Adrenal gland (tissue), 19 donors: ENCODE results near the gene PLK1. TPM values are rescaled to one million over a fixed set of nuclear protein-coding genes. Genes with fewer than 3 reads are reported as not detected.
A peak's percentile ranks its signal among the peaks of the same experiment; 100 is the strongest.
"Not testable (repeated sequence)": the region's sequence is repeated elsewhere in the genome, so short reads cannot be mapped to it uniquely, and the experiment has no call there.

Source experiments
- DNase-seq, 7 donors: peaks; one replicate each; pipeline ENCODE4 v3.0.0-alpha.2; 2019 to 2020
- H3K27ac ChIP-seq, 5 donors: fragments of 200-600 bp; sonication (generic) in 4 of 5; 1 replicate in 3 of 5; 2 replicates in 2 of 5; pipeline versions ENCODE4 v1.5.1 to v1.8.0; 2016 to 2020; ENCODE audit warnings: mild to moderate bottlenecking in 1 of 5
- H3K27me3 ChIP-seq: fragments of 200-600 bp; 2 replicates; pipeline ENCODE4 v1.8.0; 2021
- H3K36me3 ChIP-seq, 2 donors: fragments of 200-600 bp; replicated peaks in 1 of 2; 1 replicate in 1 of 2; 2 replicates in 1 of 2; pipeline versions ENCODE4 v1.5.1 to v1.8.0; 2018 to 2022
- H3K4me1 ChIP-seq, 2 donors: fragments of 200-600 bp; replicated peaks in 1 of 2; 1 replicate in 1 of 2; 2 replicates in 1 of 2; pipeline versions ENCODE4 v1.5.1 to v1.8.0; 2018 to 2021
- H3K4me3 ChIP-seq, 4 donors: fragments of 200-600 bp; sonication (generic) in 3 of 4; one replicate each; pipeline ENCODE4 v1.5.1; 2016 to 2018
- H3K9me3 ChIP-seq, 3 donors: fragments of 200-600 bp; sonication (generic) in 1 of 3; replicated peaks in 1 of 3; 1 replicate in 2 of 3; 2 replicates in 1 of 3; pipeline versions ENCODE4 v1.5.1 to v1.8.0; 2016 to 2021
- POLR2A ChIP-seq, 2 donors: fragments of 450-650 bp; IDR thresholded peaks; one replicate each; pipeline ENCODE4 v1.6.1; 2017; ENCODE audit warnings: antibody characterized with exemption in 2 of 2, mild to moderate bottlenecking in 2 of 2, moderate library complexity in 1 of 2
- WGBS, 4 donors: extraction: QIAGEN DNeasy Blood & Tissue Kit in 2 of 4; methylation state at CpG; one replicate each; pipeline versions ENCODE4 v1.1.5 to v1.1.7; 2013 to 2017; 5-methylcytosine and 5-hydroxymethylcytosine counted together
- intact Hi-C, 2 donors: fragments of 100-400 bp; cut with DNase I; formaldehyde crosslinking; loops; one replicate each; pipeline versions ENCODE4 v1.14.1 to v1.15.0; 2022 to 2023
- long read RNA-seq, 10 donors: library from polyadenylated mRNA in 3 of 10; unstranded in 2 of 10; stranded (forward) in 1 of 10; transcript quantifications; one replicate each; pipeline ENCODE4 v2.0.0 and lab custom pipeline, GENCODE V29; 2021 to 2026
- polyA plus RNA-seq, 3 donors: library from polyadenylated mRNA; stranded (reverse); fragments of 200-250 nt in 2 of 3; fragments of 350-450 nt in 1 of 3; fragmentation: Illumina TruSeq in 1 of 3; extraction: RNeasy Lipid Tissue Mini Kit (QIAGEN cat#74804) in 1 of 3; gene quantifications; one replicate each; pipeline ENCODE4 v1.2.3, GENCODE V29; 2013 to 2014
- total RNA-seq, 9 donors: library from RNA; depleted of rRNA in 4 of 9; stranded (reverse); fragments of >200 nt in 4 of 9; fragments of 120-200 nt in 1 of 9; fragmentation: NEBNext Ultra II Directional in 1 of 9; extraction: Animal tissue kit (Norgen Biotek cat#: 25700) in 1 of 9; gene quantifications; one replicate each; pipeline versions ENCODE4 v1.1.0 to v1.2.4, GENCODE V29; 2013 to 2023
- TF ChIP-seq, protein P1 (sequence below), 6 experiments: fragments of 450-650 bp in 4 of 6; fragments of 200-600 bp in 2 of 6; sonication (generic) in 1 of 6; IDR thresholded peaks; 1 replicate in 5 of 6; 2 replicates in 1 of 6; pipeline versions ENCODE4 v1.5.1 to v1.8.0; 2016 to 2021; ENCODE audit warnings: antibody characterized with exemption in 6 of 6, mild to moderate bottlenecking in 2 of 6, moderate library complexity in 1 of 6
- donor health status: healthy with polysubstance abuse.
- donor health status: Bipolar disorder and iron deficiency.
- donor health status: DM: yes; HTN: yes; CAD: no.
- donor health status: DM: no; HTN: no; CAD: no.
- donor health status: DM: no; HTN: no; CAD: no.
- donor health status: DM: yes; HTN: yes; CAD: no.

The PLK1 gene
- total RNA-seq, result 1 to 10 TPM in 7 of 9 donors, under 1 TPM in 2; 0.18 to 4.8 (median 3.0) TPM
- 1 to 10 TPM; 1.2 to 2.8 (median 2.6) TPM for polyA plus RNA-seq
- long read RNA-seq, donor 1, partial matches to known transcripts, result 0 of 1 reads
- long read RNA-seq, donor 1, other reads (novel, unspliced or antisense), result 0 of 1 reads
- long read RNA-seq, donor 2, partial matches to known transcripts, result 0 of 1 reads
- long read RNA-seq, donor 2, other reads (novel, unspliced or antisense), result 0 of 1 reads
- long read RNA-seq, donor 3, result 0 reads
- long read RNA-seq, donor 4, result 0 reads
- long read RNA-seq, donor 5, partial matches to known transcripts, result 0 of 6 reads
- long read RNA-seq, donor 5, other reads (novel, unspliced or antisense), result 2 of 6 reads
- long read RNA-seq, donor 6, result 0 reads
- long read RNA-seq, donor 7, partial matches to known transcripts, result 0 of 1 reads
- long read RNA-seq, donor 7, other reads (novel, unspliced or antisense), result 0 of 1 reads
- long read RNA-seq, donor 8, partial matches to known transcripts, result 0 of 4 reads
- long read RNA-seq, donor 8, other reads (novel, unspliced or antisense), result 0 of 4 reads
- long read RNA-seq, donor 9, result 0 reads
- long read RNA-seq, donor 10, partial matches to known transcripts, result 0 of 1 reads
- long read RNA-seq, donor 10, other reads (novel, unspliced or antisense), result 0 of 1 reads

DNA sequence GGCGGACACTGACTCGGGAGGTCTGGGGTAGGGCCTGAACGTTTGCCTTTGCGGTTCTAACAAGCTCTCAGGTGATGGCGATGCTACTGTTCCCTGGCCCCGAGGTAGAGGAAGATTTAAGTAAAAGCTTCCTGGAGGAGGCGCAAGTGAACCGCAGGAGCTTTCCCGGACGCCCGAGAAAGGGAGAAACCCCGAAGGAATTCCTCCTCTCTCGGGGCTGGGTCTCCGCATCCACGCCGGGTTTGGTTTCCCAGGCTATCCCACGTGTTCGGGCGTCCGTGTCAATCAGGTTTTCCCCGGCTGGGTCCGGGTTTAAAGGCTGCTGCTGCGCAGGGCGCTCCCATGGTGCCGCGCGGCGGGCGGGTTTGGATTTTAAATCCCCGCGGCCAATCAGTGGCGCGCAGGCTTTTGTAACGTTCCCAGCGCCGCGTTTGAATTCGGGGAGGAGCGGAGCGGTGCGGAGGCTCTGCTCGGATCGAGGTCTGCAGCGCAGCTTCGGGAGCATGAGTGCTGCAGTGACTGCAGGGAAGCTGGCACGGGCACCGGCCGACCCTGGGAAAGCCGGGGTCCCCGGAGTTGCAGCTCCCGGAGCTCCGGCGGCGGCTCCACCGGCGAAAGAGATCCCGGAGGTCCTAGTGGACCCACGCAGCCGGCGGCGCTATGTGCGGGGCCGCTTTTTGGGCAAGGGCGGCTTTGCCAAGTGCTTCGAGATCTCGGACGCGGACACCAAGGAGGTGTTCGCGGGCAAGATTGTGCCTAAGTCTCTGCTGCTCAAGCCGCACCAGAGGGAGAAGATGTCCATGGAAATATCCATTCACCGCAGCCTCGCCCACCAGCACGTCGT is at the start of gene PLK1:
Gene PLK1 (plus strand): TSS at position 460 of the 844 bp plus-strand sequence. CDS start 44 bp downstream, at position 504.
- WGBS, 4 donors, result 1 to 5% (median 2%) methylated on average over 10 to 75 of the region's 75 CpGs
- Histone ChIP-seq H3K27ac (no peak within 1 kb of the TSS), H3K27me3 (no peaks in the 10 kb centered on the region), H3K4me3 (peak within 1 kb of the TSS in 2 of 4 donors; percentile 49 to 69), H3K36me3 (peaks cover 0 to 21% of the 10 kb centered on the region in 2 donors), H3K9me3 (no peaks in the 10 kb centered on the region), H3K4me1 (peaks cover 7 to 10% of the 10 kb centered on the region in 2 donors)
- intact Hi-C loops, result no loop called here
- TF ChIP-seq, protein P1, sequence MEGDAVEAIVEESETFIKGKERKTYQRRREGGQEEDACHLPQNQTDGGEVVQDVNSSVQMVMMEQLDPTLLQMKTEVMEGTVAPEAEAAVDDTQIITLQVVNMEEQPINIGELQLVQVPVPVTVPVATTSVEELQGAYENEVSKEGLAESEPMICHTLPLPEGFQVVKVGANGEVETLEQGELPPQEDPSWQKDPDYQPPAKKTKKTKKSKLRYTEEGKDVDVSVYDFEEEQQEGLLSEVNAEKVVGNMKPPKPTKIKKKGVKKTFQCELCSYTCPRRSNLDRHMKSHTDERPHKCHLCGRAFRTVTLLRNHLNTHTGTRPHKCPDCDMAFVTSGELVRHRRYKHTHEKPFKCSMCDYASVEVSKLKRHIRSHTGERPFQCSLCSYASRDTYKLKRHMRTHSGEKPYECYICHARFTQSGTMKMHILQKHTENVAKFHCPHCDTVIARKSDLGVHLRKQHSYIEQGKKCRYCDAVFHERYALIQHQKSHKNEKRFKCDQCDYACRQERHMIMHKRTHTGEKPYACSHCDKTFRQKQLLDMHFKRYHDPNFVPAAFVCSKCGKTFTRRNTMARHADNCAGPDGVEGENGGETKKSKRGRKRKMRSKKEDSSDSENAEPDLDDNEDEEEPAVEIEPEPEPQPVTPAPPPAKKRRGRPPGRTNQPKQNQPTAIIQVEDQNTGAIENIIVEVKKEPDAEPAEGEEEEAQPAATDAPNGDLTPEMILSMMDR (IDR thresholded peaks at IDR 0.05), result peak in 2 of 6 experiments; percentile 8 to 33
- no peak for TF ChIP-seq POLR2A (IDR thresholded peaks at IDR 0.05)
- DNase-seq, result peak; percentile 70 to 83 (median 77)

DNA sequence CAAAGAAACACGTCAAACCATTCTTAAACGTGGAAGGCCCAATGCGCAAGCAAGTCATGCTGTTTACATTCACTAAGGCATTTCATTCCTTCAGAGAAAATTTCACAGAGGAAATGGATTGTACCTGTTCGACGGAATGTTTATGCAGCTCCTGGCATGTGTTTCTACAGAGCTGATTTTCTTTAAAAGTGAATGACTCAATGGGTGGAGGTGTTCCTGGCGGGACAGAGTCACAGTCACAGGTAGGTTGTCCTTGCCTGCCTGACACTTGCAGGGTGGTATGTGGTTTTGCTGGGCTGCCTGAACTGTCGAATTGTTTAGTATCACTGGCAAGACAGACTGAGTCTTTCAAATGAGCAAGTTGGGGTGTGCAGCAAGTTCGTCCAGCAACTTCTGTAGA is 49.2 kb upstream of the PLK1 start:
- Histone ChIP-seq H3K36me3 (peaks cover 0 to 47% of the 10 kb centered on the region in 2 donors), H3K4me3 (no peak overlapping the region), H3K4me1 (no peaks in the 10 kb centered on the region), H3K27ac (no peak overlapping the region), H3K27me3 (no peaks in the 10 kb centered on the region), H3K9me3 (no peaks in the 10 kb centered on the region)
- intact Hi-C loops, result no loop called here
- 92 to 97% (median 94%) methylated on average over 8 of the region's 8 CpGs for WGBS, 4 donors
- no peak for DNase-seq
- TF ChIP-seq, protein P1 (IDR thresholded peaks at IDR 0.05), result no peak
- no peak for TF ChIP-seq POLR2A (IDR thresholded peaks at IDR 0.05)

DNA sequence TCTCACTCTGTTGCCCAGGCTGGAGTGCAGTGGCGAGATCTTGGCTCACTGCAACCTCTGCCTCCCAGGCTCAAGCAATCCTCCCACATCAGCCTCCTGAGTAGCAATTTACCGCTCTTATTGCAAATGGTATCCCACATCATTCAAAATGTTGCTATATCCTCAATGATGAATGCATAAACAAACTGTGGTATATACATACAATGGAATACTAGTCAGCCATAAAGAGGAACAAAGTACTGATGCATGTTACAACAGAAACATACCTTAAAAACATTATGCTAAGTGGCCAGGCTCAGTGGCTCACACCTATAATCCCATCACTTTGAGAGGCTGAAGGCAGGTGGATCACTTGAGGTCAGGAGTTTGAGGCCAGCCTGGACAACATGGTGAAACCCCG is 46.8 kb upstream of the PLK1 start:
- DNase-seq, H3K27ac ChIP-seq, intact Hi-C loops, H3K4me1 ChIP-seq, H3K27me3 ChIP-seq, H3K9me3 ChIP-seq, H3K4me3 ChIP-seq: not testable (repeated sequence)
- peaks cover 0 to 53% of the 10 kb centered on the region in 2 donors for H3K36me3 ChIP-seq
- 94 to 100% (median 99%) methylated on average over 3 of the region's 3 CpGs for WGBS, 4 donors

DNA sequence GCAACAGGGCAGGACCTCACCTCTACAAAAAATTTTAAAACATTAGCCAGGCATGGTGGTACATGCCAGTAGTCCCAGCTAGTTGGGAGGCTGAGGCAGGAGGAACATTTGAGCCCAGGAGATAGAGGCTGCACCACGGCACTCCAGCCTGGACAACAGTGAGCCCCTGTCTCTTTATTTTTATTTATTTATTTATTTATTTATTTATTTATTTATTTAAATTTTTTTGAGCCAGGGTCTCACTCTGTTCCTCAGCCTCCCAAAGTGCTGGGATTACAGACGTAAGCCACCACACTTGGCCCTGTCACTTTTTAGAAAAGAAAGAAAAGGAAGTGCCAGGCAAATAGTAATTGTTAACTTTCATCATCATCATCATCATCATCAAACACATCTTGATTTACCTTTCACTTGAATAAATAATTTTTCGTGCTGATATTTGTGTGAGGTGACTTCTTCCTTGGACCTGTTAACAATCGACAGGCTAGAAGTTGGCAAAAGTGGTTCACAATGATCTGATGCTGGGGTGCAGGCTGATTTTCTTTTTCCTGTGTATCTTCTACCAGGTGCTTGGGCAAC is 44.1 kb upstream of the PLK1 start:
- H3K4me3 ChIP-seq, result no peak overlapping the region
- peaks cover 0 to 44% of the 10 kb centered on the region in 2 donors for H3K36me3 ChIP-seq
- intact Hi-C loops, result no loop called here
- no peak for DNase-seq
- TF ChIP-seq POLR2A (IDR thresholded peaks at IDR 0.05), result no peak
- TF ChIP-seq, protein P1 (IDR thresholded peaks at IDR 0.05), result no peak
- H3K27ac ChIP-seq, result no peak overlapping the region
- H3K9me3 ChIP-seq, result no peaks in the 10 kb centered on the region
- peaks cover 0 to 2% of the 10 kb centered on the region in 2 donors for H3K4me1 ChIP-seq
- no peaks in the 10 kb centered on the region for H3K27me3 ChIP-seq
- WGBS, 4 donors, result 96 to 100% (median 98%) methylated on average over 4 of the region's 4 CpGs
